Endothelial cell of umbilical vein (primary cell): Measurements from ENCODE around the gene PHACTR1. TPM values are rescaled to one million over a fixed set of nuclear protein-coding genes. Genes with fewer than 3 reads are reported as not detected.

ENCODE experiments used
- BruUV-seq: library from RNA; stranded (reverse); fragments of 400-500 nt; replicated peaks from 2 replicates; lab custom pipeline; 2021; lab: Mats Ljungman, UMichigan
- CTCF ChIA-PET: fragments of 300-600, 350-600 bp; sonication (Branson Sonifier 250); formaldehyde crosslinking; loops from one replicate; lab custom pipeline; 2021; ENCODE audit warnings: antibody characterized with exemption, inconsistent platforms; lab: Charles Lee
- POLR2A ChIA-PET: fragments of 300-600, 350-600 bp; sonication (Branson Sonifier 250); formaldehyde crosslinking; loops from one replicate; lab custom pipeline; 2021; ENCODE audit warnings: antibody characterized with exemption, inconsistent platforms; lab: Charles Lee
- DNase-seq: peaks from one replicate; pipeline ENCODE4 v3.0.0-alpha.2; 2011; ENCODE audit warnings: low read depth, low spot score
- FAIRE-seq: peaks from 2 replicates; lab custom pipeline; 2011; peaks lifted over from hg19 to GRCh38; lab: Jason Lieb, UNC
- H2AFZ ChIP-seq: 2 replicates; pipeline ENCODE4 v1.6.0; 2012; ENCODE audit warnings: low read depth, low read length, control low read depth, inconsistent platforms
- H3K27ac ChIP-seq: 2 replicates; pipeline ENCODE4 v1.5.1; 2011; ENCODE audit warnings: low read depth, mild to moderate bottlenecking, control low read depth, low read length, moderate library complexity; ENCODE audit not compliant: insufficient read depth
- H3K27me3 ChIP-seq, 2 experiments: 2 replicates each; pipeline versions ENCODE4 v1.6.0 to v1.6.1; 2011; ENCODE audit warnings: low read length in 2 of 2, mixed read lengths in 1 of 2; ENCODE audit not compliant: control insufficient read depth in 2 of 2, insufficient read depth in 2 of 2
- H3K36me3 ChIP-seq, 2 experiments: 2 replicates in 1 of 2; 3 replicates in 1 of 2; pipeline ENCODE4 v1.5.1; 2011; ENCODE audit warnings: low read length in 2 of 2, mild to moderate bottlenecking in 1 of 2, moderate library complexity in 1 of 2; ENCODE audit not compliant: control insufficient read depth in 2 of 2, insufficient read depth in 2 of 2; ENCODE audit errors: extremely low read depth in 1 of 2
- H3K4me1 ChIP-seq: 3 replicates; pipeline ENCODE4 v1.5.1; 2011; ENCODE audit warnings: mild to moderate bottlenecking, low read length; ENCODE audit not compliant: control insufficient read depth, insufficient read depth; ENCODE audit errors: extremely low read depth
- H3K4me2 ChIP-seq: 2 replicates; pipeline ENCODE4 v1.6.1; 2011; ENCODE audit warnings: low read length, control low read depth, mixed read lengths; ENCODE audit not compliant: insufficient read depth
- H3K4me3 ChIP-seq, 3 experiments: fragments of 200-600 bp in 1 of 3; sonication (generic), shearing (Covaris generic) in 1 of 3; replicated peaks in 1 of 3; 2 replicates each; pipeline ENCODE4 v1.5.1; 2011 to 2016; ENCODE audit warnings: control low read depth in 3 of 3, low read length in 3 of 3, mild to moderate bottlenecking in 2 of 3, inconsistent platforms in 1 of 3, low read depth in 1 of 3, moderate library complexity in 1 of 3; ENCODE audit not compliant: insufficient read depth in 1 of 3
- H3K79me2 ChIP-seq: 2 replicates; pipeline ENCODE4 v1.6.0; 2012; ENCODE audit warnings: low read length, inconsistent platforms; ENCODE audit not compliant: control insufficient read depth, insufficient read depth
- H3K9ac ChIP-seq: replicated peaks from 2 replicates; pipeline ENCODE3; 2011; ENCODE audit warnings: low read length, control low read depth; ENCODE audit not compliant: insufficient read depth; ENCODE audit errors: extremely low read depth
- H3K9me1 ChIP-seq: replicated peaks from 3 replicates; pipeline ENCODE4 v1.6.0; 2011; ENCODE audit warnings: mild to moderate bottlenecking, low read length; ENCODE audit not compliant: control insufficient read depth, insufficient read depth; ENCODE audit errors: extremely low read depth
- H3K9me3 ChIP-seq: replicated peaks from 2 replicates; pipeline ENCODE4 v1.5.1; 2012; ENCODE audit warnings: low read length, inconsistent platforms; ENCODE audit not compliant: control insufficient read depth, insufficient read depth
- H4K20me1 ChIP-seq: replicated peaks from 2 replicates; pipeline ENCODE3; 2011; ENCODE audit warnings: mild to moderate bottlenecking, low read length; ENCODE audit not compliant: control insufficient read depth, insufficient read depth; ENCODE audit errors: extremely low read depth
- CTCF ChIP-seq, 2 donors: IDR thresholded peaks; 1 replicate in 1 of 2; 2 replicates in 1 of 2; pipeline ENCODE4 v1.5.1; 2011; ENCODE audit warnings: low read length in 2 of 2, mild to moderate bottlenecking in 2 of 2, moderate library complexity in 2 of 2, control low read depth in 1 of 2, inconsistent platforms in 1 of 2, low read depth in 1 of 2; ENCODE audit not compliant: insufficient read depth in 1 of 2; ENCODE audit errors: extremely low read depth in 1 of 2
- EZH2 ChIP-seq: IDR thresholded peaks from 2 replicates; pipeline ENCODE4 v1.6.1; 2012; ENCODE audit warnings: borderline replicate concordance, low read depth, mild to moderate bottlenecking, moderate library complexity, low read length, inconsistent platforms; ENCODE audit not compliant: severe bottlenecking
- FOS ChIP-seq: IDR thresholded peaks from 2 replicates; pipeline ENCODE4 v1.6.1; 2011; ENCODE audit warnings: mild to moderate bottlenecking, low read length, moderate library complexity, borderline replicate concordance; ENCODE audit not compliant: insufficient read depth
- GATA2 ChIP-seq: IDR thresholded peaks from 2 replicates; pipeline ENCODE4 v1.7.0; 2011; ENCODE audit warnings: low read depth, mild to moderate bottlenecking, moderate library complexity, mixed read lengths, low read length; ENCODE audit not compliant: insufficient read length, insufficient read depth
- JUN ChIP-seq: IDR thresholded peaks from 2 replicates; pipeline ENCODE4 v1.6.1; 2011; ENCODE audit warnings: borderline replicate concordance, low read depth; ENCODE audit not compliant: insufficient read length, insufficient read depth
- MAX ChIP-seq: IDR thresholded peaks from 2 replicates; pipeline ENCODE4 v1.6.1; 2011; ENCODE audit not compliant: insufficient read depth, insufficient read length
- MYC ChIP-seq: IDR thresholded peaks from one replicate; pipeline ENCODE4 v1.6.1; 2011; ENCODE audit warnings: mild to moderate bottlenecking, low read depth, low read length
- POLR2A ChIP-seq: IDR thresholded peaks from 2 replicates; pipeline ENCODE4 v1.6.1; 2012; ENCODE audit warnings: low read depth, mild to moderate bottlenecking, control low read depth, low read length
- POLR2AphosphoS5 ChIP-seq: IDR thresholded peaks from 2 replicates; pipeline ENCODE4 v1.6.1; 2012; ENCODE audit warnings: low read depth, mild to moderate bottlenecking, control low read depth, low read length, moderate library complexity; ENCODE audit not compliant: insufficient read depth
- dilution Hi-C: fragments of 300-500 bp; cut with MboI; formaldehyde crosslinking; loops from one replicate; pipeline ENCODE4 v1.15.0; 2019; ENCODE audit warnings: low sequenced_read_pairs; ENCODE audit not compliant: extremely low pct_ligation_motif_present
- intact Hi-C: fragments of 100-400 bp; cut with micrococcal nuclease; formaldehyde crosslinking; loops from one replicate; pipeline ENCODE4 v1.10.0; 2022
- polyA plus RNA-seq, 4 experiments: library from polyadenylated mRNA; depleted of rRNA in 3 of 4; stranded (reverse) in 3 of 4; unstranded in 1 of 4; fragments of >200 nt; gene quantifications; 2 replicates each; pipeline versions ENCODE4 v1.2.1 to v1.2.3, GENCODE V29; 2011 to 2012; ENCODE audit warnings: missing spikeins in 1 of 4
- total RNA-seq: library from RNA; stranded (reverse); gene quantifications from 2 replicates; pipeline ENCODE4 v1.2.3, GENCODE V29; 2021

The PHACTR1 gene
- total and polyA plus RNA-seq, 2 donors (not counting 3 experiments of a cell fraction or from before 2014, with no cell fraction given): 2.4 to 23.2 TPM

GRCh38 chr6:12955956-12956355 is 239.4 kb downstream of the PHACTR1 start:
- CTCF ChIA-PET: no interaction called here
- intact Hi-C loops: loop anchor here (2.0 to 5.0 kb wide), 3 partner anchors 241 to 756 kb away; partner anchors contain the start of gene RANBP9

More at GRCh38 chr6:12955956-12956355, 239.4 kb downstream of the PHACTR1 start:
- peaks cover 20% of the 10 kb centered on the region for H3K79me2 ChIP-seq
- H4K20me1 ChIP-seq: no peaks in the 10 kb centered on the region
- no peak for FAIRE-seq
- H3K27ac ChIP-seq: no peak overlapping the region
- no TSS peak for BruUV-seq
- dilution Hi-C loops: no loop called here
- no peaks in the 10 kb centered on the region for H3K27me3 ChIP-seq
- no peak overlapping the region for H3K4me2 ChIP-seq
- peaks cover 5% of the 10 kb centered on the region for H3K4me1 ChIP-seq
- TF ChIP-seq CTCF (IDR thresholded peaks at IDR 0.05; ENCODE audit: extremely low read depth in 1 of 2, insufficient read depth in 1 of 2, low read depth in 1 of 2, low read length in 2 of 2) (no peak), EZH2 (no peak), FOS (no peak), MAX (no peak), POLR2A (no peak), GATA2 (no peak), POLR2AphosphoS5 (no peak), MYC (no peak), JUN (no peak)
- no peak overlapping the region for H3K9ac ChIP-seq
- no peak overlapping the region for H3K4me3 ChIP-seq
- no peaks in the 10 kb centered on the region for H3K36me3 ChIP-seq
- POLR2A ChIA-PET: no interaction called here
- H3K9me3 ChIP-seq: no peaks in the 10 kb centered on the region
- no peak overlapping the region for H2AFZ ChIP-seq
- DNase-seq: no peak
- no peaks in the 10 kb centered on the region for H3K9me1 ChIP-seq
